ENCODE measurements around the gene AGAP5.
"Not testable (repeated sequence)": the region's sequence is repeated elsewhere in the genome, so short reads cannot be mapped to it uniquely, and the experiment has no call there.

GRCh38 chr10:73740501-73741254 is 42.8 kb upstream of the AGAP5 start:
- TF ChIP-seq CTCF, POLR2A (IDR thresholded peaks at IDR 0.05): not testable (repeated sequence)

All from testis (tissue), 2 donors.